SK-N-SH treated with all-trans-retinoic acid at 6 μM for 48 hours (cell line): ENCODE measurements around the gene KIF5B.

Experiments used
- ATAC-seq: fragments of 200-7000 bp; cut with Tn5 transposase; 3 replicates; pipeline ENCODE4 v1.9.1; 2020; ENCODE audit warnings: mild to moderate bottlenecking, moderate library complexity
- ARNTL ChIP-seq: fragments of 450-650 bp; formaldehyde crosslinking; IDR thresholded peaks from 2 replicates; pipeline ENCODE4 v1.5.0; 2020; ENCODE audit warnings: low read depth, mild to moderate bottlenecking, moderate library complexity, borderline replicate concordance
- BACH2 ChIP-seq: fragments of 250-450 bp; sonication (Bioruptor Pico); IDR thresholded peaks from 2 replicates; pipeline ENCODE4 v1.9.0; 2021; ENCODE audit warnings: mild to moderate bottlenecking, borderline replicate concordance
- CSDC2 ChIP-seq: fragments of 250-450 bp; sonication (Bioruptor Pico); IDR thresholded peaks from 2 replicates; pipeline ENCODE4 v1.5.0; 2020; ENCODE audit warnings: mild to moderate bottlenecking, moderate library complexity
- GLIS3 ChIP-seq: fragments of 250-450 bp; sonication (Bioruptor Pico); IDR thresholded peaks from 2 replicates; pipeline ENCODE4 v1.5.0; 2020; ENCODE audit warnings: mild to moderate bottlenecking, moderate library complexity
- OSR1 ChIP-seq: fragments of 250-450 bp; sonication (Bioruptor Pico); IDR thresholded peaks from 2 replicates; pipeline ENCODE4 v1.8.0; 2022; ENCODE audit warnings: moderate library complexity, mild to moderate bottlenecking, inconsistent platforms
- PATZ1 ChIP-seq: fragments of 250-450 bp; sonication (Bioruptor Pico); IDR thresholded peaks from 2 replicates; pipeline ENCODE4 v1.8.0; 2020; ENCODE audit warnings: mild to moderate bottlenecking, moderate library complexity, borderline replicate concordance
- POU6F1 ChIP-seq: fragments of 250-450 bp; sonication (Bioruptor Pico); IDR thresholded peaks from 2 replicates; pipeline ENCODE4 v1.8.0; 2021; ENCODE audit warnings: low read depth, mild to moderate bottlenecking, moderate library complexity, borderline replicate concordance
- PPARA ChIP-seq: fragments of 250-450 bp; sonication (Bioruptor Pico); IDR thresholded peaks from 2 replicates; pipeline ENCODE4 v1.5.0; 2020; ENCODE audit warnings: mild to moderate bottlenecking, borderline replicate concordance
- RARB ChIP-seq: fragments of 250-450 bp; sonication (Bioruptor Pico); IDR thresholded peaks from 2 replicates; pipeline ENCODE4 v1.8.0; 2021; ENCODE audit warnings: mild to moderate bottlenecking, moderate library complexity
- SNAI2 ChIP-seq: fragments of 250-450 bp; sonication (Bioruptor Pico); IDR thresholded peaks from 2 replicates; pipeline ENCODE4 v1.5.0; 2020; ENCODE audit warnings: mild to moderate bottlenecking, moderate library complexity
- TOX ChIP-seq: fragments of 250-450 bp; sonication (Bioruptor Pico); IDR thresholded peaks from 2 replicates; pipeline ENCODE4 v1.8.0; 2021; ENCODE audit warnings: mild to moderate bottlenecking, moderate library complexity, borderline replicate concordance
- TSHZ2 ChIP-seq: fragments of 250-450 bp; sonication (Bioruptor Pico); IDR thresholded peaks from 2 replicates; pipeline ENCODE4 v1.5.0; 2020; ENCODE audit warnings: mild to moderate bottlenecking, moderate library complexity
- ZC3H10 ChIP-seq: fragments of 250-450 bp; sonication (Bioruptor Pico); IDR thresholded peaks from 2 replicates; pipeline ENCODE4 v1.5.1; 2021; ENCODE audit warnings: mild to moderate bottlenecking, moderate library complexity
- ZFP30 ChIP-seq: fragments of 450-650 bp; formaldehyde crosslinking; IDR thresholded peaks from 2 replicates; pipeline ENCODE4 v1.5.0; 2022; ENCODE audit warnings: mild to moderate bottlenecking, moderate library complexity
- ZNF565 ChIP-seq: fragments of 450-650 bp; formaldehyde crosslinking; conservative IDR thresholded peaks from 2 replicates; pipeline ENCODE4 v1.5.0; 2020; ENCODE audit warnings: low read depth, mild to moderate bottlenecking, moderate library complexity

KIF5B gene

GRCh38 chr10:32015386-32015785, 40.8 kb downstream of the KIF5B start:
- no peak for TF ChIP-seq TSHZ2
- ATAC-seq = no peak

- ATAC-seq = no peak
- TF ChIP-seq POU6F1 (CRISPR knock-in tag) (no peak), TOX (CRISPR knock-in tag) (no peak), BACH2 (CRISPR knock-in tag) (no peak), ZNF565 (CRISPR knock-in tag) (no peak), ARNTL (CRISPR knock-in tag) (no peak), RARB (no peak), ZC3H10 (CRISPR knock-in tag) (no peak), PPARA (CRISPR knock-in tag) (no peak)
These were observed 49.2 kb downstream of the KIF5B start for GRCh38 chr10:32007026-32007425.

GRCh38 chr10:32005050-32005449, 51.2 kb downstream of the KIF5B start:
- TF ChIP-seq RARB = no peak
- TF ChIP-seq PATZ1 (CRISPR knock-in tag) = no peak
- no peak for TF ChIP-seq GLIS3 (CRISPR knock-in tag)
- TF ChIP-seq OSR1 (CRISPR knock-in tag) = no peak
- TF ChIP-seq, all 23 proteins: peak for 0
- peak; percentile 72 for ATAC-seq

GRCh38 chr10:32004161-32004591, 52.0 kb downstream of the KIF5B start:
- TF ChIP-seq ZFP30 (CRISPR knock-in tag) (no peak), TOX (CRISPR knock-in tag) (no peak), ARNTL (CRISPR knock-in tag) (no peak), GLIS3 (CRISPR knock-in tag) (no peak), CSDC2 (no peak), TSHZ2 (no peak), RARB (no peak), SNAI2 (CRISPR knock-in tag) (no peak), BACH2 (CRISPR knock-in tag) (no peak), POU6F1 (CRISPR knock-in tag) (no peak), PPARA (CRISPR knock-in tag) (no peak)
- ATAC-seq = peak; percentile 30
